Osteocyte (in vitro differentiated cells): Measurements from ENCODE around the gene POLN. TPM values are rescaled to one million over a fixed set of nuclear protein-coding genes. Genes with fewer than 3 reads are reported as not detected.

Experiments used
- DNase-seq: peaks from one replicate; pipeline ENCODE4 v3.0.0; 2021; ENCODE audit warnings: mixed read lengths; ENCODE audit not compliant: unreplicated experiment; ENCODE audit errors: extremely low spot score
- H3K27ac Mint-ChIP-seq: one replicate; pipeline ENCODE4 v1.8.0; 2021; ENCODE audit warnings: mild to moderate bottlenecking, mixed read lengths; ENCODE audit not compliant: unreplicated experiment
- H3K27me3 Mint-ChIP-seq: one replicate; pipeline ENCODE4 v1.8.0; 2021; ENCODE audit warnings: mixed read lengths; ENCODE audit not compliant: unreplicated experiment
- H3K36me3 Mint-ChIP-seq: one replicate; pipeline ENCODE4 v1.8.0; 2021; ENCODE audit warnings: mixed read lengths; ENCODE audit not compliant: unreplicated experiment
- H3K4me1 Mint-ChIP-seq: one replicate; pipeline ENCODE4 v1.8.0; 2021; ENCODE audit warnings: mixed read lengths; ENCODE audit not compliant: unreplicated experiment
- H3K4me3 Mint-ChIP-seq: one replicate; pipeline ENCODE4 v1.8.0; 2021; ENCODE audit warnings: mild to moderate bottlenecking, moderate library complexity, mixed read lengths; ENCODE audit not compliant: unreplicated experiment
- H3K9me3 Mint-ChIP-seq: one replicate; pipeline ENCODE4 v1.8.0; 2021; ENCODE audit warnings: mixed read lengths; ENCODE audit not compliant: unreplicated experiment
- CTCF ChIP-seq: fragments of 200-600 bp; sonication (generic); IDR thresholded peaks from 2 replicates; pipeline ENCODE4 v1.5.0; 2021; ENCODE audit warnings: antibody characterized with exemption, mild to moderate bottlenecking, moderate library complexity
- total RNA-seq: library from RNA; stranded (reverse); gene quantifications from 2 replicates; pipeline ENCODE4 v1.2.1, GENCODE V29; 2021

The POLN gene
- total RNA-seq, 1 donor from 2014 or later, result 4.2 TPM

DNA sequence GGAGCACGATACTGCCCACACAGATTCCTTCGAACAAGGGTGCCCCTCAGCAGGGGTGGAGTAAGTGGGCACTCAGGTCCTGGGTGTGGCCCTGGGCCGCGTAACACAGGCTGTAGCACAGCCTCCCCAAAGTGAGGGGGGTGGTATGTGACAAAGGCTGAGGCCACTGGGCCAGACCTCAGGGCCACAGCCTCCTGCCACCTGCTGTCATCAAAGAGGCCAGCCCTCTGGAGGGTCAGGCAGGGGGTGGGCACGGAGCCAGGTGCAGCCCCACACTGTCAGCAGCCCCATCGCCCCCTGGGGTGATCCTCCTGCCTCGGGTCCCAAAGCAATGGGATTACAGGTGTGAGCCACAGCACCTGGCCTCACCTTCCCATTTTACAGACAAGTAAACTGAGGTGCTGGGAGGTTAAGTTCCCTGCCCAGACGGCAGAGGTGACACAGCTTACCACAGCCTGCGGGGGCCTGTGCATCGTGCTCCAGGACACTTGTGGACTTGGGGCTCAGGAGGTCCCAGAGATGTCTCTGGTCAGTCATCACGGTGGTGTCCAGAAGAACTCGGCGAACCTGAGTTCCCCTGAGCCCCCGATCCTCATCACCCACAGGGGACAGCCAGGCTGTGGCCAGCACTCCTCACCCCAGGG, 47.5 kb upstream of the POLN start:
- H3K4me1 Mint-ChIP-seq, result peaks cover 17% of the 10 kb centered on the region
- H3K4me3 Mint-ChIP-seq, result no peak overlapping the region
- peaks cover 2% of the 10 kb centered on the region for H3K36me3 Mint-ChIP-seq
- no peak overlapping the region for H3K27ac Mint-ChIP-seq
- DNase-seq, result no peak
- peaks cover 8% of the 10 kb centered on the region for H3K9me3 Mint-ChIP-seq
- H3K27me3 Mint-ChIP-seq, result peaks cover 9% of the 10 kb centered on the region
- no peak for TF ChIP-seq CTCF

- H3K36me3 Mint-ChIP-seq, result no peaks in the 10 kb centered on the region
- H3K27ac Mint-ChIP-seq, result no peak overlapping the region
- H3K9me3 Mint-ChIP-seq, result no peaks in the 10 kb centered on the region
- peaks cover 17% of the 10 kb centered on the region for H3K4me1 Mint-ChIP-seq
- H3K4me3 Mint-ChIP-seq, result no peak overlapping the region
- H3K27me3 Mint-ChIP-seq, result peaks cover 9% of the 10 kb centered on the region
- no peak for TF ChIP-seq CTCF
- no peak for DNase-seq
Observed at GRCh38 chr4:2288051-2288541, 46.2 kb upstream of the POLN start.

GRCh38 chr4:2287594-2287915, 45.6 kb upstream of the POLN start:
- Mint-ChIP-seq H3K4me3 (no peak overlapping the region), H3K36me3 (no peaks in the 10 kb centered on the region), H3K27ac (no peak overlapping the region), H3K9me3 (no peaks in the 10 kb centered on the region), H3K27me3 (peaks cover 5% of the 10 kb centered on the region), H3K4me1 (peaks cover 13% of the 10 kb centered on the region)
- TF ChIP-seq CTCF, result no peak
- DNase-seq, result no peak

DNA sequence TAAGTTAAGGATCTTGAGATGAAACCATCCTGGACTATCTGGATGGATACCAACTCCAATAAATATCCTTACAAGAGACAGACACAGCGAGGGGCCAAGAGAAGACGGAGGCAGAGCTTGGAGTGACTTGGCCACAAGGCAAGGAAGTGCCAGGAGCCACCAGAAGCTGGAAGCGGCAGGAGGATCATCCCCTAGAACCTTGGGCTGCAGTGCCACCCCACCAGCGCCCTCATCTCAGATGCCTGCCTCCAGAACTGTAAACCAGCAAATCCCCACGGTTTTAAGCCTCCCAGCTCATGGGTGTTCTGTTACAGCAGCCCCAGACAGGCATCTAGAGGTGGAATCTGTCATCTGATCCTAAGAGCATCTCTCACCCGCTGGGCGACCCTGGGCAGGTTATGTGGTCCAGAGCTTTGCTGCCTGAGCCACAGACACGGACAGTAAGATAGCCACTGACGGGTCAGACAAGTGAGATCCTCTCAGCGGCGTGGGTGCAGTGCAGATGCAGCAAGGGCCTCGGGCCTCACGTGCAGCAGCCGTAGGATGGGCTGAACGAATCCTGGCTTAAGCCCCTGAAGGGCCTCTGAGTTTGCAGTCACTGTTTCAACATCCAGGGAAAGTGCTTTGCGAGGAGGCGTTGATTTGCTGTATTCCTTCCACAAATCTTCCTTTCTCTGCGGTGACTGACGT, 45.1 kb upstream of the POLN start:
- no peaks in the 10 kb centered on the region for H3K9me3 Mint-ChIP-seq
- no peak for DNase-seq
- H3K27me3 Mint-ChIP-seq, result no peaks in the 10 kb centered on the region
- peaks cover 8% of the 10 kb centered on the region for H3K4me1 Mint-ChIP-seq
- TF ChIP-seq CTCF, result no peak
- no peak overlapping the region for H3K4me3 Mint-ChIP-seq
- no peak overlapping the region for H3K27ac Mint-ChIP-seq
- H3K36me3 Mint-ChIP-seq, result no peaks in the 10 kb centered on the region

- Mint-ChIP-seq H3K4me1 (peaks cover 8% of the 10 kb centered on the region), H3K36me3 (no peaks in the 10 kb centered on the region), H3K27ac (no peak overlapping the region), H3K9me3 (no peaks in the 10 kb centered on the region), H3K27me3 (no peaks in the 10 kb centered on the region), H3K4me3 (no peak overlapping the region)
- no peak for TF ChIP-seq CTCF
- DNase-seq, result no peak
Observed at GRCh38 chr4:2285613-2286381, 43.9 kb upstream of the POLN start.
